GM18526 (cell line): ENCODE results near the gene SLC12A7.

Source experiments
- POLR2A ChIP-seq: IDR thresholded peaks from 3 replicates; pipeline ENCODE4 v1.6.1; 2011; ENCODE audit not compliant: insufficient read length; ENCODE audit errors: extremely low read depth

The SLC12A7 gene

DNA sequence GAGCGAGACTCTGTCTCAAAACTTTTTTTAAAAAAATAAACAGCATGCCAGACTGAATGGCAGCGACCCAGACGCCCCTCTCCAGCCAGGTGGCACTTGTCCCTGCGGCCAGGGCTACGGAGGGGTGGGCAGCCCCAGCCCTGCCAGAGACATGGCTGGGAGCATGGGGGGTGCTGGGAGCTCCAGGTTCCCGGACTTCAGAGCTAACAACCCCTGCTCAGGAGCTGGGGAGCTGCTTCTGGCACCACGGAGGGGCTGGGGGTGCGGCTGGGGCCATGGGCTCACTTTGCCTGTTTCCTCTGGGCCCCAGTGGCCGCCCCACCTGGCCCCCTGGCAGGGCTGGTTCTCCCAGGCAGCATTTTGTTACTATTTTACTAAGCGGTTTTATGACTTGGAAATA, 49.9 kb downstream of the SLC12A7 start:
- no peak for TF ChIP-seq POLR2A

DNA sequence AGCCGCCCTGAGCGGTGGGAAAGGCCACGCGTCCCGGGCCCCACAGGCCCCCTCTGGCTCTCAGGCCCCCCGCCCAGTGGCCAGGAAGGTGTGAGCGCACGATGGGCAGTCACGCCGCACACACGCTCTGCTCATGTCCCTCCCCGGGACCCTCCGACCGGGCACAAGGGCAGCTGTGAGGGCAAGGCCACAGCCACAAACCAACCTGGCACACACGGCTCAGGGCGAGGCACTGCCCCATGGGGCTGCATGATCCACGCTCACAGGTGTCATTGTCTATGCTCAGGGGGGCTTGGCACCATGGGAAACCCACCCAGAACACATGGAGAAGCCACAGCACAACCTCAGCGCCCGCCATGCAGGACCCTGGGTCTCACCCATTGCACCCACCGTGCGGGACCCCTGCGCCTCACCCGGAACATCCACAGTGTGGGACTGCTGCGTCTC, 51.3 kb downstream of the SLC12A7 start:
- no peak for TF ChIP-seq POLR2A

DNA sequence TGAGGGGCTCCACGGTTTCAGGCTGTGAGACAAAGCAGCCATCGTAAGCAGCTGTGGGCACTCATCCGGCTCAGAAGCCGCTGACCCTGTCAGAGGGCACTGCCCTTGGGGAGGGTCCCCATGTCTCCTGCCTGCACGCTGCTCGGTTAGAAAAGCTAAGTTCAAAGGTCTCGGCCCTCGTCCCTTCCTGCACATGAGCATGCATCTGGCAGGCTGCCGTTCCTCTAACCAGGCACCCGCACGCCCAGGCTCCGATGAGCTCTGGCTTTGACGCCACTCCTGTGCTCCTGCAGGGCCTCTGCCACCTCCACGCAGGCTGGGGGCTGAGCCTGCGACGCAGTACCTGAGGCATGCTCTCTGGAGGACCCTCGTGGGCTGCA, 52.0 kb downstream of the SLC12A7 start:
- no peak for TF ChIP-seq POLR2A

DNA sequence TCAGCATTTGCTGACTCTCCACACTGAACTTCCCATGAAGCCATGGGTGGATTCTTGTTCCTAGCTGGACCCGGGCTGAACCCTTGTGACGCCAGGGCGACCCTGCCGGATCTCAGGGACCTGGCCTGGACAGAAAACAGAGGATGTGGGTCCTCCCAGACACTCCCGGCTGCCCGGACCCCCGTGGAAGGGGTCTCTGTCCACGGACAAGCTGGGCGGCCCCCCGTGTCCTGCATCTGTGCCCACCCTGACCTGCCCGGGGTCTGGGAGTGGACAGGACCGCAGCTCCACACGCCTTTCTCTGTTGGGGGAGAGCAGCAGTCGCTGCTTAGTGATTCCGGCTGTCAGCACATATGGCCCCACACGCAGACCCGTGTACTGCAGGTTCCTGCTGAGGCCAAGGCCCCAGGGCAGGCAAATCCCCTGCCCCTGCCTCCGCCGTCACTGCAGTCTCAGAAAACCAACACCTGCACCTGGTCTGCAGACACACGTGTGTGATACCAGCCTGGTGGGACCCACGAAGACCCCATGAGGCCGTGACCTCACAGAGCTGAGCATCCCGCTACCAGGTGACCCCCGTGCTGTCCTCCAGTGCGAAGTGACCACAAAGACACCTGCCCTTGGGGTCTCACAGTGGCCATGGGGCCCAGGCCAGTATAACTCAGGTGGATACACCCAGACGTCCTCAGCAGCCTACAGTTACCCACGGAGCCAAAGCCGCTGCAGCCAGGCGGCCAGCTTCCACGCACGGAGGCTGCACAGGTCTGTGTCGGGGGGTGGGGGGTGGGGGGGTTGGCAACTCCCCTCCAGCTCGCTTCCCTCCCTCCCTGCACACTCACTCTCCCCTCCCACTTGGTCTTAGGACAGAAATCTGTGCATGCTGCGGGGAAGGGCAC, 52.6 kb downstream of the SLC12A7 start:
- TF ChIP-seq POLR2A = no peak

DNA sequence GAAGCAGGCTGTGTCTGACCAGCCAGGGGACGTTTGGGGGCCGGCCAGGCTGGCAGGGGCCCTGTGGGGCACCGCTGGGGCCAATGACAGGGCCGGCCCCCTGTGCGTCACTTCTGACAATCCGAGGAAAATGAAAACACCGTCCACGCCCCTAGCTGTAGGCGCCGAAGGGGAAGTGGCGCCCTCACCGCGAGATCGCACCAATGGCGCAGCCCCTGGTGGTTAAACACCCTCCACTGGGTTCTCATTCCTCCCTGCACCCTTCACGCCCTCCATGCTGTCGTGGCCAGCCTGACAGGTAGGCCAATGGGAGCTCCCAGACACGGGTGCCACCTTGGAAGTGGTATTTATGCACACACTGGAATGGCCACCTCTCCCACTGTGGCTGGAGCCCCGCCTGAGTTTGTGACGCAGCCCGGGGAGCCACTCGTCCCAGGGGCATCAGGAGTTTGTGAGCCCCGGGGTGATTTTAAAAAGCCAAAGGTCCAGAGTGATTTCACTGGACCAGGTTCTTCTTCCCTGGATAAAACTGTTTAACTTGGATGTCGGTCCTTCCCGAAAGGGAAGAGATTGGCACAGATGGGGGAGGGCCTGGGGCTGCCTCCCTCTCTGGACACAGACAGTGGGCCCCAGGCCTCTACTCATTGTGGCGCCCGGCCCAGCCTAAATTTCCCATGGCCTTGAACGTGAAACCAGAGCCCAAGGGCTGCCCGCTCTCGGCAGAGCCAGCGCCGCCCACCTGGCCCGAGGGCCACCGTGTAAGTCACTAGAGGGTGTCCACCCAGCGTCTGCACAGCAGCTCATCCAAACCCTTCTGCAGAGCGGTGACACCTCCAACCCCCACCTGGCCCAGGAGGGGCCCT, 53.5 kb downstream of the SLC12A7 start:
- no peak for TF ChIP-seq POLR2A

DNA sequence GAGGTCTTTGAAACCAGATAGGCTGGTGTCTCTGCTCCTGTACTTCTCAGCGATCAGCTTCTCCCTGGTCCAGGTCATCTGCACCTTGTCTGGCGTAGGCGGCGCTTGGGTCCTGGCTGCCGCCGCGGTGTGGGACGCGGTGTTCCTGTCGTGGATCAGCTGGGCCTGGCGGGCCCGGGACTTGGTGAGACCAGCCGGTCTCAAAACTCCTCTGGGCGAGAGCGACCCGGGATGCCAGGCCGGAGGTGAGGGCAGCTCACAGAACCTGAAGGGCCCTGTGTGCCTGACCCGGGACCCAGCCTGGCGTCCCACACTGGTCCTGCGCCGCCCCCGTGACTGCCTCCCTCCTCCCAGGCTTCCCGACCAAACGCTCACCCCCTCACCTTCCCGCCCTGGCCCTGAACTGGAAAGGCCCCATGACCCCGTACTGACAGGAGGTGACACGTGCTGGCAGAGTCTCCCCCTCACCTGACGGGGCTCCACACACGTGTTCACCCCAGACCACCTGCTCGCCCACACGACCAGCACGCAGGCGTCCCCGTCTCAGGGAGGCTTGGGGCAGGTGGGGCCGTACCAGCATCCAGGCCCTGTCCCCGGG, 54.3 kb downstream of the SLC12A7 start:
- no peak for TF ChIP-seq POLR2A

DNA sequence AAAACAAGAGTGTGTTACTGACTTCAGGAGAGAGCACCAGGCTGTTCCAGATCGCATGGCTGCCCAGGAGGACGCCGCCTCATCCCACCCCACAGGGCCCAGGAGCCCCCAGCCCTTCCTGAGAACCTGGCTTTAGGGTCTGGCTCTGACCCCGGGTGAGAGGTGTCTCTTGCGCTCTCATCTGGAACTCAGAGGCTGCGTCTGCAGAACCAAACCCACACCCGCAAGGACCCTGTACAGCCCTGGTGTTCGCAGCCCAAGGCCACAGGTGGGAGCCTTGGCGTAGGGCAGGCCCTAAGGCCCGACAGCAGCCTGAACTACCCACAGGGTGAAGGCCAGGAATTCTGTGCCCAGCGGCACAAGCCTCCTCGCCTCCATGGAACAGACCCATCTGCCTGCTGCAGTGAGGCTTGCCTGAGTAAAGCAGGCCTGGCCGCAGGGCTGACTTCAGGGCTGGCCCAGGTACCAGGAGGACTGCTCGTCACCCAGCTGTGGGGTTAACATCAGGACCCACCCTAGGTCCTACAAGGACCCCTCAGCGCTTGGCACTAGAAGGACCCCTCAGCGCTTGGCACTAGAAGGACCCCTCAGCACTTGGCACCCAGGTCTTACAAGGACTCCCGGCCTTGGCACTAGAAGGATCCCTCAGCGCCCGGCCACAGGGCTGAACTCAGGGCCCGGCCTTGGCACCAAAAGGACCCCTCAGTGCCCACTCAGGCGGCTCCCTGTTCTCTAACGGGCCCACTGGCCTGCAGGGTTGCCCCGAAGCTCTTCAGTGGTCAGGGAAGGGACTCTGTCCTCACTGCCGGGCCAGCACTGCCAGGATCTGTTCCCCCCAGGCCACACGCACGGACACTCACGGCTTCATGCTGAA, 55.0 kb downstream of the SLC12A7 start:
- TF ChIP-seq POLR2A = no peak

DNA sequence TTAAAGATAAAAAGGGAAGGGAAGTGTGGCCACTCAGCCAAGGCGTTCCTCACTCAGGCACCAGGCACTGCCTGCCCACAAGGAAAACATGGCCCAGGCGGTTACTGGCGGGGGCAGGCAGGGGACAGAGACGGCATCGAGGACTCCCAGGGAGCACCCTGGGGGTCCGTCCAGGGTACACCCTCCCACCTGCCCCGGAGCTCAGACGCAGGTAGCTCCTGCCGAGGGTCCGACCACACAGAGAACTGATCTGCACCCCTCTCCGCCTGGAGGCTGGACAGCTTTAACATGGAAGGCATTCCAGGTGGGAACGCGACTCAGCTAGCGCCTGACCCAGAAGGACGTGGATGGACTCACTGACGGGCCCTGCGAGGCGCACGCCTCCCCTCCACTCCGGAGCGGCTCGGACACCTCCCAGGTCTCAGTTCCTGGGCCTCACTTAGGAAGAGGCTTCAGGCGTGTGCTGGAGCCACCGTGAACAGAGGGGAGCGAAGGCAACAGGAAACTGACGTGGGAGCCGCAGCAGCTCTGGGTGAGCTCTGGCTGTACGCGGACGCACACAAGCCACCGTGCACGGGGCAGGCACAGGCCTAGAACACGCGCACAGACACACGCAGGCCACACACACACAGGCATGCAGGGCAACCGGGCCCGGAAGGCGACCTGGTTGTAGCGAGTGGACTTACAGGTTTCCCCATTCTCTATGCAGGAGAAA, 55.8 kb downstream of the SLC12A7 start:
- no peak for TF ChIP-seq POLR2A

DNA sequence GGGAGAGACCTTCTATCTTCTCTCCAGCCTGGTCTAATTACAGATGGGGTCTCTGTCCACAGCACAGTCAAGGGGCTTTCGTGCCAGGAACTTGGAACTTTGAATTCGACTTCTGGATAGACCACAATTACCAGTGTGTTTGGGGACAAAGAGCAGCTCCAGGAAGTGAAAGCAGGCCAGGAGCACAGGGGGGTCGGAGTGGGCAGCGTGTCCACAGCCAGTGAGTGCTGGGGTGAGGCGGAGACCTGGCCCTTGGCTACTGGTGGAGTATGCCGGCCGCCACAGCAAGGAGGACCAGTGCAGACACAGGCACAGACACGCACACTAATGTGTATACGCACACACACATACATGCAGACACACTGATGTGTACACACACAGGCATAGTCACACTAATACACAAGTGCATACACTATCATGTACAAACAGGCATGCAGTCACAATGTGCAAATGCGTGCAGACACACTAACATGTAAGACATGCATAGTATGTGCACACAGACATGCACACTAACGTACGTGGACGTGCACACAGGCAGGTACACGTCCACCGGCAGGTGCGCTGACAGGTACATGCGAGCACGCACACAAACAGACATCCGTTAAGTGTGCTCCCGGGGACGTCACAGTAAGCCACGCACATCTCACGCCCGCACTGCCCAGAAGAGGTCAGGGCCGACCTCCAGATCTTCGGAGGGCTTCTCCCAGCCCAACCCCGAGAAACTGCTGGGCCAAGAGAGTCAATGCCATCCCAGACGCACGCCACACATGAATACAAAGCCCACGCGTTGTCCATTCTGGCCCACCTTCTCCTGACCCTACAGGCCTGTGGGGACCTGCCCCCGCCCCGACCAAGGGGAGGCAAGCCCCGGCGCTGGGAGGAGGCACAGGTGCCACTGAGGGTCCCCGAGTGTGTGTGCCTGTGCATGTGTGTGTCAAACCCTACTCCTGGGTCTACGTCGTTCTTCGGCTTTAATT, 56.8 kb downstream of the SLC12A7 start:
- TF ChIP-seq POLR2A = no peak

DNA sequence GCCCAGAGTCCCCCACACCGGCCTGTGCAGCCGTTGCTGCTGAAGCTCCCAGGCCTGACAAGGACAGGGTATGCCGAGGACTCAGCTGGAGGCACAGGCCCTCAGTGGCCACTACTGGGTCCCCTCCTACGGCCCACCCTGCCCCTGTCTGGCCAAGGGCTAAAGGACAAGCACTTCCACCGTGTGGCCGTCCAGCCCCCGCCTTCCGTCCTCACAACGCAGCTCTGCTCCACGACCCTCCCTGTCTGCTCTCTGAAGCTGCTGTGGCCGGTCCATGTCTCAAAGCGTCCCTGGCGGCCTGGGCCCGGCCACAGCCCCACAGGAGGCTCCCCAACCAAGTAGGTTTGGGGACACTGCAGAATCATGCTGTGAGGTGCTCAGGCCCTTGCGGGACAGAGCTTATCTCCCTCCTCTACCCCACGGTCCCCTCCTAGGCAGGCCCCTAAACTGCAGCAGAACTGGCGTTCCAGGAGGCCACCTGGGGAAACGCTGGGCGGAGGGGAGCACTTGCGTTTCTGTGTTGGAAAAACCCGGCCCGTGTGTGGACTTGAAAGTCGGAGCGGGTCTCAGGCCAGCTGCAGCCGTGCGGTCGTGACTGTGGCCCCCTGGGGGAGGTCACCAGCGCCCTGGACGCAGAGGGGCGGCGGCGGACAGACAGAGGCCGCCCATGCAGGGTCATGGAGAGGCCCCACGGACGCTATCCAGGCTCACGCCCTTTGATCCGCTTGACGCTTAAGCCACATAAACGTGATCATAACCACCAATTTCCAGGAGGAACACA, 57.7 kb downstream of the SLC12A7 start:
- TF ChIP-seq POLR2A = no peak

DNA sequence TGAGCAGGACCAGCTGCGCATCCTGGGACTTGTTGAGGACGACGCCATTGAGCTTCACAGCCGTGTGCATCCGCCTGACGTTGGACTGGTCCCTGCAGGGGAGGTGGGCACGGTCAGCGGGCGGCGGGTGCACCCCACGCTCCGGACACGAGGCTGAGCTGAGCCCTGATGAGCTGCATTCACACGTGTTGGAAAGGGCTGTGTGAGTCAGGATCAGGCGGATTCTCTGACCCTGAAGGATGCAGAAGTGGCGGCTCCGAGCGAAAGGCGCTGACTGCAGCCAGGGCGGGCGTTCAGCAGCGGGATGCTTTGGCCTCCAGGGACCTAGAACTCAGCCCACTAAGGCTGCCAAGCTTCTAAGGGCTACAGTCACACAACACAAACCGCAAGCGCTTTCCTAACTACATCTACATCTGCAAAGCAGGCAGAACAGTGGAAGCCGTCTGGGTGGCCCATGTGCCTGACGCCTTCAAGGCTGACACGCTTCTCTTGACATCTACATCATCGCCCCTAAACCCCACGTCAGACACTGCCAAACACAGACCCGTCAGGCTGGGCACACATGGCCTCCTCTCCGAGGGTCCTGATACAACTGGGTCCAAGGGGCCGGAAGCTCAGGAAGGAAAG, 58.4 kb downstream of the SLC12A7 start:
- TF ChIP-seq POLR2A = no peak
